NOMO-1 treated with dmso at 0.1 percent for 144 hours (cell line): ENCODE results near the gene SZT2.
A peak's percentile ranks its signal among the peaks of the same experiment; 100 is the strongest.
"Not testable (repeated sequence)": the region's sequence is repeated elsewhere in the genome, so short reads cannot be mapped to it uniquely, and the experiment has no call there.

Source experiments
- DNase-seq: peaks from one replicate; lab custom pipeline; 2025; ENCODE audit not compliant: unreplicated experiment; lab: John Stamatoyannopoulos, UW

Gene SZT2

GRCh38 chr1:43387976-43388599 is 1.6 kb upstream of the SZT2 start:
- no peak for DNase-seq

- no peak for DNase-seq
Observed at GRCh38 chr1:43388613-43389012, 1.1 kb upstream of the SZT2 start.

- DNase-seq = no peak
Observed at GRCh38 chr1:43392702-43393101, 3.0 kb downstream of the SZT2 start.

- DNase-seq = no peak
Observed at GRCh38 chr1:43395523-43395922, 5.8 kb downstream of the SZT2 start.

- no peak for DNase-seq
Observed at GRCh38 chr1:43396059-43396458, 6.4 kb downstream of the SZT2 start.

- DNase-seq = no peak
Observed at GRCh38 chr1:43398227-43398626, 8.5 kb downstream of the SZT2 start.

- not testable (repeated sequence) for DNase-seq
Observed at GRCh38 chr1:43400441-43400840, 10.7 kb downstream of the SZT2 start.

GRCh38 chr1:43402089-43402865 is 12.6 kb downstream of the SZT2 start:
- no peak for DNase-seq

GRCh38 chr1:43404353-43404752 is 14.7 kb downstream of the SZT2 start:
- DNase-seq = no peak

GRCh38 chr1:43405219-43405875 is 15.6 kb downstream of the SZT2 start:
- no peak for DNase-seq

- no peak for DNase-seq
Observed at GRCh38 chr1:43405876-43406234, 16.2 kb downstream of the SZT2 start.

GRCh38 chr1:43410571-43410970 is 20.9 kb downstream of the SZT2 start:
- DNase-seq = no peak

GRCh38 chr1:43413426-43413825 is 23.7 kb downstream of the SZT2 start:
- DNase-seq = not testable (repeated sequence)

GRCh38 chr1:43414634-43415223 is 25.0 kb downstream of the SZT2 start:
- peak; percentile 50 for DNase-seq

GRCh38 chr1:43415901-43416300 is 26.2 kb downstream of the SZT2 start:
- DNase-seq = no peak

GRCh38 chr1:43418858-43419257 is 29.2 kb downstream of the SZT2 start:
- no peak for DNase-seq

GRCh38 chr1:43419627-43420425 is 30.1 kb downstream of the SZT2 start:
- no peak for DNase-seq

- no peak for DNase-seq
Observed at GRCh38 chr1:43420874-43421273, 31.2 kb downstream of the SZT2 start.

- DNase-seq = no peak
Observed at GRCh38 chr1:43421396-43421795, 31.7 kb downstream of the SZT2 start.

GRCh38 chr1:43421976-43422750 is 32.5 kb downstream of the SZT2 start:
- no peak for DNase-seq
